K562 (cell line): ENCODE measurements around the gene MEX3C. TPM values are rescaled to one million over a fixed set of nuclear protein-coding genes. Genes with fewer than 3 reads are reported as not detected.

Experiments used
- ATAC-seq: fragments of 200-7000 bp; cut with Tn5 transposase; 3 replicates; pipeline ENCODE4 v1.9.1; 2020; ENCODE audit warnings: moderate library complexity
- BruUV-seq: library from RNA; stranded (reverse); fragments of 400-500 nt; replicated peaks from 2 replicates; lab custom pipeline; 2021; lab: Mats Ljungman, UMichigan
- CTCF ChIA-PET: fragments of 300-600 bp; formaldehyde crosslinking; extraction: SDS; loops from one replicate; lab custom pipeline; 2021; ENCODE audit warnings: low intra/inter-chr PET ratio; lab: Yijun Ruan, JAX
- POLR2A ChIA-PET: fragments of 300-600, 350-650 bp; sonication (Branson Sonifier 250); formaldehyde crosslinking; extraction: SDS; loops from one replicate; lab custom pipeline; 2021; ENCODE audit warnings: antibody characterized with exemption, inconsistent platforms; lab: Yijun Ruan, JAX
- DNase-seq, 4 experiments: peaks; one replicate each; pipeline versions ENCODE4 v3.0.0 to v3.0.0-alpha.2; 2011 to 2018; ENCODE audit warnings: low spot score in 3 of 4, mixed read lengths in 3 of 4; ENCODE audit errors: extremely low read depth in 1 of 4
- FAIRE-seq: peaks from 2 replicates; lab custom pipeline; 2011; peaks lifted over from hg19 to GRCh38; lab: Jason Lieb, UNC
- H2AFZ ChIP-seq: 2 replicates; pipeline ENCODE4 v1.6.0; 2011; ENCODE audit warnings: low read depth, low read length, control low read depth, inconsistent platforms
- H3K27ac ChIP-seq: fragments of 200-600 bp; 3 replicates; pipeline ENCODE4 v1.8.0; 2011; ENCODE audit warnings: low read depth, mild to moderate bottlenecking, control low read depth, inconsistent platforms, low read length, moderate library complexity, mixed read lengths; ENCODE audit errors: extremely low read depth
- H3K27me3 ChIP-seq, 2 experiments: fragments of 300-600 bp in 1 of 2; 2 replicates in 1 of 2; 3 replicates in 1 of 2; pipeline versions ENCODE4 v1.6.0 to v1.8.0; 2011; ENCODE audit warnings: inconsistent platforms in 2 of 2, low read length in 2 of 2, mild to moderate bottlenecking in 1 of 2, mixed read lengths in 1 of 2, moderate library complexity in 1 of 2; ENCODE audit not compliant: control insufficient read depth in 2 of 2, insufficient read depth in 2 of 2
- H3K36me3 ChIP-seq: fragments of 300-600 bp; 3 replicates; pipeline ENCODE4 v1.8.0; 2011; ENCODE audit warnings: mild to moderate bottlenecking, low read length, inconsistent platforms; ENCODE audit not compliant: control insufficient read depth, insufficient read depth
- H3K4me1 ChIP-seq, 2 experiments: fragments of 200-600 bp in 1 of 2; replicated peaks in 1 of 2; 2 replicates in 1 of 2; 3 replicates in 1 of 2; pipeline versions ENCODE4 v1.5.1 to v1.8.0; 2011; ENCODE audit warnings: inconsistent platforms in 2 of 2, low read length in 2 of 2, mild to moderate bottlenecking in 1 of 2, mixed read lengths in 1 of 2, moderate library complexity in 1 of 2; ENCODE audit not compliant: control insufficient read depth in 2 of 2, insufficient read depth in 2 of 2
- H3K4me2 ChIP-seq: 2 replicates; pipeline ENCODE4 v1.6.1; 2011; ENCODE audit warnings: low read length, control low read depth, inconsistent platforms, mixed read lengths; ENCODE audit not compliant: insufficient read depth
- H3K4me3 ChIP-seq: fragments of 200-600 bp; sonication (generic), shearing (Covaris generic); 2 replicates; pipeline ENCODE4 v1.5.1; 2016; ENCODE audit warnings: control low read depth, inconsistent platforms
- H3K79me2 ChIP-seq: fragments of 200-600 bp; 3 replicates; pipeline ENCODE4 v1.8.0; 2011; ENCODE audit warnings: low read length, inconsistent platforms; ENCODE audit not compliant: control insufficient read depth, insufficient read depth
- H3K9ac ChIP-seq, 2 experiments: 2 replicates each; pipeline versions ENCODE4 v1.6.0 to v1.6.1; 2011; ENCODE audit warnings: low read depth in 2 of 2, low read length in 2 of 2, control low read depth in 1 of 2, inconsistent platforms in 1 of 2, mild to moderate bottlenecking in 1 of 2, mixed read lengths in 1 of 2; ENCODE audit not compliant: insufficient read depth in 1 of 2
- H3K9me1 ChIP-seq: one replicate; pipeline ENCODE4 v1.6.0; 2011; ENCODE audit warnings: inconsistent platforms, mild to moderate bottlenecking, low read length, moderate library complexity; ENCODE audit not compliant: control insufficient read depth, insufficient read depth
- H3K9me3 ChIP-seq: replicated peaks from 2 replicates; pipeline ENCODE4 v1.5.1; 2011; ENCODE audit warnings: low read depth, low read length, inconsistent platforms; ENCODE audit not compliant: control insufficient read depth, insufficient read depth
- H4K20me1 ChIP-seq: replicated peaks from 2 replicates; pipeline ENCODE4 v1.6.1; 2011; ENCODE audit warnings: low read length, inconsistent platforms, mixed read lengths; ENCODE audit not compliant: control insufficient read depth, insufficient read depth
- CHD4 ChIP-seq: fragments of 200-600 bp; sonication (generic); IDR thresholded peaks from 3 replicates; pipeline ENCODE4 v1.6.1; 2012; ENCODE audit warnings: low read depth, mild to moderate bottlenecking, mixed read lengths, low read length, inconsistent platforms; ENCODE audit not compliant: insufficient read depth, insufficient replicate concordance, poor library complexity, severe bottlenecking
- E2F3 ChIP-seq: fragments of 250-450 bp; sonication (Bioruptor Pico); IDR thresholded peaks from 2 replicates; pipeline ENCODE4 v1.4.0; 2020; ENCODE audit warnings: mild to moderate bottlenecking
- ELF2 ChIP-seq: fragments of 250-450 bp; sonication (Bioruptor Pico); IDR thresholded peaks from 2 replicates; pipeline ENCODE4 v1.5.0; 2021; ENCODE audit warnings: mild to moderate bottlenecking
- HLTF ChIP-seq: fragments of 450-650 bp; IDR thresholded peaks from 2 replicates; pipeline ENCODE4 v1.6.1; 2016
- NCOA2 ChIP-seq, 2 experiments: fragments of 450-650 bp; IDR thresholded peaks; 2 replicates each; pipeline ENCODE4 v1.6.1; 2018; ENCODE audit warnings: mild to moderate bottlenecking in 2 of 2, moderate library complexity in 1 of 2; ENCODE audit not compliant: partially characterized antibody in 2 of 2
- RBM22 ChIP-seq: fragments of 200-400 bp; formaldehyde crosslinking; IDR thresholded peaks from 2 replicates; pipeline ENCODE4 v1.6.1; 2018; ENCODE audit warnings: low read length, low read depth; ENCODE audit not compliant: poor library complexity, severe bottlenecking
- SRSF9 ChIP-seq: fragments of 200-400 bp; formaldehyde crosslinking; IDR thresholded peaks from 2 replicates; pipeline ENCODE4 v1.6.1; 2017; ENCODE audit warnings: low read depth, low read length, borderline replicate concordance
- ZC3H8 ChIP-seq: fragments of 450-650 bp; IDR thresholded peaks from 2 replicates; pipeline ENCODE4 v1.6.1; 2017
- ZNF324 ChIP-seq: fragments of 250-450 bp; sonication (Bioruptor Pico); IDR thresholded peaks from 2 replicates; pipeline ENCODE4 v1.4.0; 2020; ENCODE audit warnings: mild to moderate bottlenecking
- ZNF696 ChIP-seq: fragments of 250-450 bp; sonication (Bioruptor Pico); conservative IDR thresholded peaks from 2 replicates; pipeline ENCODE4 v1.4.0; 2020; ENCODE audit warnings: mild to moderate bottlenecking, moderate library complexity
- ZNF785 ChIP-seq: fragments of 250-450 bp; sonication (Bioruptor Pico); IDR thresholded peaks from 2 replicates; pipeline ENCODE4 v1.4.0; 2020; ENCODE audit warnings: mild to moderate bottlenecking
- WGBS: fragments of 100-300 bp; shearing (Covaris generic); methylation state at CpG from one replicate; pipeline ENCODE4 v1.1.6; 2016; ENCODE audit warnings: low coverage, mixed read lengths; ENCODE audit not compliant: insufficient coverage; ENCODE audit errors: missing lambda C conversion rate; 5-methylcytosine and 5-hydroxymethylcytosine counted together
- in situ Hi-C: fragments of 300-500 bp; cut with MboI; formaldehyde crosslinking; loops from 4 replicates; pipeline ENCODE4 v1.15.0; 2018; ENCODE audit warnings: inconsistent platforms, mixed read lengths
- intact Hi-C: fragments of 100-400 bp; cut with micrococcal nuclease; formaldehyde crosslinking; loops from 2 replicates; pipeline ENCODE4 v1.14.2; 2022
- polyA plus RNA-seq, 8 experiments: library from polyadenylated mRNA; depleted of rRNA in 4 of 8; stranded (reverse) in 5 of 8; unstranded in 3 of 8; fragments of >200 nt; fragmentation: Nextera tagmentation in 2 of 8; fragmentation: Illumina TruSeq in 1 of 8; extraction: Ambion mirVana in 2 of 8; extraction: Trizol in 1 of 8; gene quantifications; 2 replicates each; pipeline versions ENCODE4 v1.2.1 to v1.2.3, GENCODE V29; 2011 to 2014; ENCODE audit warnings: inconsistent platforms in 1 of 8, missing spikeins in 1 of 8
- total RNA-seq, 7 experiments: library from RNA; depleted of rRNA in 6 of 7; stranded (reverse); fragments of >200 nt in 6 of 7; fragmentation: Illumina TruSeq in 2 of 7; extraction: Trizol in 2 of 7; gene quantifications; 2 replicates each; pipeline versions ENCODE4 v1.2.1 to v1.2.3, GENCODE V29; 2011 to 2021; ENCODE audit warnings: low replicate concordance in 1 of 7

Gene MEX3C
- total and polyA plus RNA-seq, 9 of the 15 experiments (the other 6 are each of a cell fraction or from before 2014, with no cell fraction given): 2.4 to 14.2 (median 10.6) TPM

GRCh38 chr18:51133580-51134160 is 63.8 kb downstream of the MEX3C start:
- ChIA-PET POLR2A (interaction anchor here (0.9 kb wide), 1 partner anchor 121 kb away, joined by 3 read pairs; no protein-coding TSS in a partner anchor), CTCF (no interaction called here)
- H3K9me3 ChIP-seq: no peaks in the 10 kb centered on the region

More at GRCh38 chr18:51133580-51134160, 63.8 kb downstream of the MEX3C start:
- Histone ChIP-seq H3K36me3 (no peaks in the 10 kb centered on the region), H3K27ac (no peak overlapping the region), H2AFZ (no peak overlapping the region), H3K4me1 (peaks cover 0 to 5% of the 10 kb centered on the region in 2 experiments; a peak in 2 of 5 replicates), H3K27me3 (peaks cover 0 to 13% of the 10 kb centered on the region in 2 experiments; a peak in 1 of 5 replicates), H3K9ac (no peak overlapping the region), H3K4me2 (no peak overlapping the region), H3K79me2 (no peaks in the 10 kb centered on the region), H3K4me3 (no peak overlapping the region), H4K20me1 (no peaks in the 10 kb centered on the region), H3K9me1 (no peaks in the 10 kb centered on the region)
- intact Hi-C loops (no loop called here), in situ Hi-C loops (no loop called here)
- WGBS: 6% methylated on average over 9 of the region's 12 CpGs
- DNase-seq (no peak), ATAC-seq (no peak), FAIRE-seq (no peak)
- TF ChIP-seq SRSF9 (no peak), ELF2 (CRISPR knock-in tag) (no peak), ZC3H8 (no peak), HLTF (no peak), CHD4 (no peak), NCOA2 (IDR thresholded peaks at IDR 0.05; ENCODE audit: partially characterized antibody in 2 of 2) (no peak), ZNF785 (no peak), ZNF696 (CRISPR knock-in tag) (no peak), RBM22 (no peak), E2F3 (CRISPR knock-in tag) (no peak), ZNF324 (CRISPR knock-in tag) (no peak)
- no TSS peak for BruUV-seq
